NCI-H128 (cell line): ENCODE data around the gene OR6B2.

Experiments used
- DNase-seq: peaks from one replicate; lab custom pipeline; 2025; ENCODE audit not compliant: unreplicated experiment; lab: John Stamatoyannopoulos, UW

The OR6B2 gene

DNA sequence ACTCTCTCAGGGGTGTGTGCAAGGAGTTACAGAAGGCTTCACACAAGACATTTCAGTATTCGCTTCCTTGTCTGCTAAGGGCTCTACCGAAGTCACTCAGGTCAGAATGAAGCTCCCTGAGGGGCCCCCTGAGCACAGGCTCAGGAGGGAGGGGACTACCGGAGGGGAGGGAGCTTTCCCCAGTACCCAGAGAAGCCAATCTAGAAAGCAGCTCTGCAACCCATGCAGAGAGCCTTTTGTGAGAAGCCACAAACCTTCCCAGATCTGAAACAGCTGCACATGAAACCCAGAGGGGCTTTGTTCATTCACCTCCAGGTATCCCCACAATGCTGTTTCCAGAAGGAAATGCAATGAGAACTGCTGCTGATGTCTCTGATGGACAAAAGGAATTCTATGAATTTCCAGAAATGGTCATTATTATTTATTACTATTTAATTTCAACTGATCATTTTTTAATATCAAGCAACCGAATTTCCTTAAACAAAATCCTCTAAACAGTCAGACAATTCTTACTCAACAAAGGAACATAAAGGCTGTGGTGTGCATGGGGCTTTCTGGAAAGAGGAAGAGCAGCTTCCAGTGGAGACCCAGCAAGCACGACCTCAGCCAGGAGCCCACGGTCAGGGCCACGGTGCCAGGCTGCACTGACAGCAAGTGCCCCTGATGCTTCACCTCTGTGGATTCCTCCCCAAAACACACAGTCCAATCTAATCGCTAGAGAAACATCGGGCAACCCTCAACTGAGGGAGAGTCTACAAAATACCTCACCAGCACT, 47.0 kb downstream of the OR6B2 start:
- no peak for DNase-seq
